IgD-negative memory B cell (primary cell): ENCODE results near the gene FRAS1. TPM values are rescaled to one million over a fixed set of nuclear protein-coding genes. Genes with fewer than 3 reads are reported as not detected.
"Not testable (repeated sequence)": the region's sequence is repeated elsewhere in the genome, so short reads cannot be mapped to it uniquely, and the experiment has no call there.

ENCODE experiments used
- H3K27ac Mint-ChIP-seq, 3 donors: one replicate each; pipeline ENCODE4 v1.8.0; 2020 to 2022; ENCODE audit warnings: mild to moderate bottlenecking in 3 of 3, mixed read lengths in 3 of 3, moderate library complexity in 1 of 3
- H3K27me3 Mint-ChIP-seq: one replicate; pipeline ENCODE4 v1.8.0; 2021; ENCODE audit warnings: mixed read lengths
- H3K36me3 Mint-ChIP-seq: one replicate; pipeline ENCODE4 v1.8.0; 2020; ENCODE audit warnings: mild to moderate bottlenecking, mixed read lengths
- H3K4me1 Mint-ChIP-seq, 3 donors: one replicate each; pipeline ENCODE4 v1.8.0; 2020 to 2022; ENCODE audit warnings: mixed read lengths in 3 of 3, mild to moderate bottlenecking in 1 of 3
- H3K4me3 Mint-ChIP-seq, 4 donors: one replicate each; pipeline ENCODE4 v1.8.0; 2020 to 2022; ENCODE audit warnings: mild to moderate bottlenecking in 4 of 4, mixed read lengths in 4 of 4, moderate library complexity in 3 of 4
- H3K9me3 Mint-ChIP-seq, 3 donors: one replicate each; pipeline ENCODE4 v1.8.0; 2020 to 2021; ENCODE audit warnings: mixed read lengths in 3 of 3, mild to moderate bottlenecking in 1 of 3
- polyA plus RNA-seq: library from polyadenylated mRNA; unstranded; fragments of 300-500 nt; fragmentation: Illumina TruSeq; gene quantifications from one replicate; pipeline ENCODE4 v1.2.3, GENCODE V29; 2021

Gene FRAS1
- polyA plus RNA-seq, 1 donor from 2014 or later: not detected

- Mint-ChIP-seq H3K9me3 (peaks cover 8 to 16% (median 12%) of the 10 kb centered on the region in 3 donors), H3K27me3 (no peaks in the 10 kb centered on the region), H3K4me3 (no peak overlapping the region), H3K4me1 (no peaks in the 10 kb centered on the region), H3K27ac (no peak overlapping the region), H3K36me3 (no peaks in the 10 kb centered on the region)
Measured at GRCh38 chr4:78222575-78223186, 165.6 kb downstream of the FRAS1 start.

DNA sequence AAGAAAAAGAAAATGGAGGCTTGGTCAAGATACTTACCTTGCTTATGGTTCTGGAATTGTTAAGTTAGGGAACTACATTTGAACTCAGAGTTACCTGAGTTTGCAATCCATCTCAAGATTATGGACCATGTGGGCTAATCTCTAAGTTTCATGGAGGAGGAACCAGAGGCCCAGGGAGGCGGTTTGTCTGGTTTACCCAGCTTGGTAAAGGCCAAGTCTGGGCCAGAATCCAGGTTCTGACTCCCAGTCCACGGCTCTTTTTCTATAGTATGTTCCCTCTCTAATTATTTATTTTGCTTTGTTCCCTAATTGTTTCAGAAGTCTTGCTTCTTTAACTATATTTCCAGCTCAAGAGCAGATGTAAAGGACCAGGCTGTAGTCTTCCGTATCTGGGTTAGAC lies 168.1 kb downstream of the FRAS1 start:
- no peak overlapping the region for H3K27ac Mint-ChIP-seq
- H3K36me3 Mint-ChIP-seq: no peaks in the 10 kb centered on the region
- H3K27me3 Mint-ChIP-seq: no peaks in the 10 kb centered on the region
- no peak overlapping the region for H3K4me3 Mint-ChIP-seq
- no peaks in the 10 kb centered on the region for H3K4me1 Mint-ChIP-seq
- H3K9me3 Mint-ChIP-seq: peaks cover 8 to 16% (median 12%) of the 10 kb centered on the region in 3 donors

DNA sequence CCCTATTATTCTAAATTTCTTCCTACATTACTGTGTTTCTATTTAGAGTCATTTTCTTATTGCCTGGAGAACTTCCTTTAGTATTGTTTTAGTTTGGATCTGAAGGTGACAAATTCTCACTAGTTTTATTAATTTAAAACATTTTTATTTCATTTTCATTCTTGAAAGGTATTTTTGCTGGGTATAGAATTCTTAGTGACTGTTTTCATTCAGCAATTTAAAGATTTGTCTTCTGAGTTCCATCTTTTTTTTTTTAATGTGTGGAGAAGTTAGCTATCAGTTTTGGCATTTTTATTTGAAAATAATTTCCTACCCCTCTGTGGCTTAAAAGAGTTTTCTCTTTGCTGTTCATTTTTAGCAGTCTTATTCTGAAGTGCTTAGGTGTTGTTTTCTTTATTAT lies 169.2 kb downstream of the FRAS1 start:
- Mint-ChIP-seq H3K36me3 (no peaks in the 10 kb centered on the region), H3K27me3 (no peaks in the 10 kb centered on the region), H3K4me3 (no peak overlapping the region), H3K4me1 (no peaks in the 10 kb centered on the region), H3K27ac (no peak overlapping the region), H3K9me3 (peaks cover 8 to 16% (median 12%) of the 10 kb centered on the region in 3 donors)

DNA sequence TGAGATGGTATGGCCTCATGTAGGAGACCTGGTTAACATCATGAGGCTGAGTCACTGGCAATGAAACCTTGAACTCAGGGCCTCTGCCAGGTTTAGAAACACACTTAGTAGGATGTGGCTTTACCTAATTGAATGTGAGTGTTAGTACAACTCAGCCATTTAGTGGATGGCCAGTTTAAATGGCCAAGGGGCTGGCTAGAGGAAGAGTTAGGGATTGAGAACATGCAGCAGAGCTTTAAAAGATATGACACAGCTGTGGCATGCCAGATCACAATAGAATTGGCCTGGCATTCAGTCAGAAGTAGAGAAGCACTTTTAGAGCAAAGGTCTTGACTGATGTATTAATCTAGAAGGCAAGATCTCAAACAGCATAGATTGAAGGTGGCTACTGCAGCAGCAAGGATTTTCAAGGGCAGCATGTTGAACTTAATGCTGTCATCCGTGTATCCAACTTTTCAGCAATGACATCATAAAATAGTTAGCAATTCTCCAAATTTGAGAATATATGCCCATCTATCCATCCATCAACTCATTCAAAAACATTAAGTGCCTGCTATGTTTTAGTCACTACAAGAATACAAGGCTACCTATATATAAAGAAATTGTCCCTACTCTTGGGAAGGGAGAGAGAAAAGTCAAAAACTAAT lies 170.4 kb downstream of the FRAS1 start:
- H3K4me3 Mint-ChIP-seq: no peak overlapping the region
- H3K4me1 Mint-ChIP-seq: no peaks in the 10 kb centered on the region
- no peaks in the 10 kb centered on the region for H3K27me3 Mint-ChIP-seq
- H3K9me3 Mint-ChIP-seq: peaks cover 9 to 16% (median 12%) of the 10 kb centered on the region in 3 donors
- no peak overlapping the region for H3K27ac Mint-ChIP-seq
- no peaks in the 10 kb centered on the region for H3K36me3 Mint-ChIP-seq

DNA sequence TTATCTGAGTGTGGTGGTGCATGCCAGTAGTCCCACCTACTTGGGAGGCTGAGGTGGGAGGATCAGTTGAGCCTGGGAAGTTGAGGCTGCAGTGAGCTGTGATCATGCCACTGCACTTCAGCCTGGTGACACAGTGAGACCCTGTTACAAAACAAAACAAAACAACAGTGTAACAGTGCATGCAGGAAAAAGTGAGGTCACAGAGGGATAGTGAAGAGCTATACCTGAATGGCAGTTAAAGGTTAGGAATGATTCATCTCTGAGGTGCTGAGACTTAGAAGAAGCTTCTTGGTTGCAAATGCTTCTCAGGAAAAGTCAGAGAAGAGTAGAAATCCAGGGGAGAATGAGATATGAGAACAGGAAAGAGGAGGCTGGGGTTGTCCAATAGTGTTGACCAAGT lies 178.7 kb downstream of the FRAS1 start:
- H3K27me3 Mint-ChIP-seq: peaks cover 8% of the 10 kb centered on the region
- no peak overlapping the region for H3K27ac Mint-ChIP-seq
- no peaks in the 10 kb centered on the region for H3K36me3 Mint-ChIP-seq
- H3K9me3 Mint-ChIP-seq: peaks cover 0 to 1% (median 0%) of the 10 kb centered on the region in 3 donors
- H3K4me1 Mint-ChIP-seq: no peaks in the 10 kb centered on the region
- no peak overlapping the region for H3K4me3 Mint-ChIP-seq

- no peaks in the 10 kb centered on the region for H3K36me3 Mint-ChIP-seq
- H3K9me3 Mint-ChIP-seq: no peaks in the 10 kb centered on the region
- H3K27me3 Mint-ChIP-seq: peaks cover 8% of the 10 kb centered on the region
- H3K4me3 Mint-ChIP-seq: no peak overlapping the region
- no peaks in the 10 kb centered on the region for H3K4me1 Mint-ChIP-seq
- H3K27ac Mint-ChIP-seq: no peak overlapping the region
Measured at GRCh38 chr4:78237360-78237759, 180.2 kb downstream of the FRAS1 start.

DNA sequence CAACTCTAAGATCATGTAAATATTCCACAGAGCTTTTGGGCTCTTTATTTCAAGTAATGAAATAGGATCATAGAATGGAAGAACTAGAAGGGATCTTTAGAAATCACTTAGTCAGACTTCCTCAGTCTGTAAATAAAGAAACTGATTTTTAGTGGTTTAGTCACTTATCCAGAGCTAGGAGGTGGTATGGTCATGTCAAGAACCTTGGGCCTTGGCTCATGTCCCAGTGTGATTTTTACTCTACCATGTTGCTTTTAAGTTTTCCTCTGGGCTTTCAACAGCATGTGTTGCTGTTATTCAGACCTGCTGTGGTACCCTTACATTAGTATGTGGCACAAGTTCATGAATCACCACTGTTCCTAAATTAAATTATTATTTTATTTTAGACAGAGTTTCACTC lies 184.9 kb downstream of the FRAS1 start:
- no peaks in the 10 kb centered on the region for H3K36me3 Mint-ChIP-seq
- H3K27me3 Mint-ChIP-seq: peaks cover 3% of the 10 kb centered on the region
- no peak overlapping the region for H3K27ac Mint-ChIP-seq
- H3K9me3 Mint-ChIP-seq: no peaks in the 10 kb centered on the region
- no peaks in the 10 kb centered on the region for H3K4me1 Mint-ChIP-seq
- no peak overlapping the region for H3K4me3 Mint-ChIP-seq

- Mint-ChIP-seq H3K27me3 (peaks cover 3% of the 10 kb centered on the region), H3K36me3 (no peaks in the 10 kb centered on the region), H3K4me1 (no peaks in the 10 kb centered on the region), H3K9me3 (peaks cover 0 to 2% (median 0%) of the 10 kb centered on the region in 3 donors), H3K4me3 (no peak overlapping the region), H3K27ac (no peak overlapping the region)
Measured at GRCh38 chr4:78244705-78245485, 187.8 kb downstream of the FRAS1 start.

- Mint-ChIP-seq H3K27ac (no peak overlapping the region), H3K27me3 (peaks cover 3% of the 10 kb centered on the region), H3K36me3 (no peaks in the 10 kb centered on the region), H3K4me3 (no peak overlapping the region), H3K4me1 (peaks cover 0 to 1% (median 0%) of the 10 kb centered on the region in 3 donors), H3K9me3 (peaks cover 0 to 3% (median 2%) of the 10 kb centered on the region in 3 donors)
Measured at GRCh38 chr4:78247536-78248285, 190.6 kb downstream of the FRAS1 start.

GRCh38 chr4:78250500-78250899 lies 193.4 kb downstream of the FRAS1 start:
- Mint-ChIP-seq H3K27ac (no peak overlapping the region), H3K36me3 (no peaks in the 10 kb centered on the region), H3K27me3 (no peaks in the 10 kb centered on the region), H3K4me3 (no peak overlapping the region), H3K9me3 (peaks cover 2 to 12% (median 6%) of the 10 kb centered on the region in 3 donors), H3K4me1 (peaks cover 0 to 1% (median 0%) of the 10 kb centered on the region in 3 donors)

DNA sequence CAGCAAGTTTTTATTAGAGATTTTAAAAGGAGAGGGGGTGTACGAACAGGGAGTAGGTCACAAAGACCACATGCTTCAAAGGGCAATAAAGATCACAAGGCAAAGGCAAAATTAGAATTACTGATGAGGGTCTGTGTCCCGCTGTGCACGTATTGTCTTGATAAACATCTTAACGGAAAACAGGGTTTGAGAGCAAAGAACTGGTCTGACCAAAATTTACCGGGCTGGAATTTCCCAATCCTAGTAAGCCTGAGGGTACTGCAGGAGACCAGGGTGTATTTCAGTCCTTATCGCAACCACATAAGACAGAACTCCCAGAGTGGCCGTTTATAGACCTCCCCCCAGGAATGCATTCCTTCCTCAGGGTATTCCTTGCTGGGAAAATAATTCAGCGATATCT lies 195.7 kb downstream of the FRAS1 start:
- not testable (repeated sequence) for H3K4me1 Mint-ChIP-seq, H3K4me3 Mint-ChIP-seq, H3K36me3 Mint-ChIP-seq, H3K27me3 Mint-ChIP-seq
- H3K27ac Mint-ChIP-seq: peak overlapping the region in 1 of 3 donors; percentile 23
- peaks cover 0 to 12% (median 6%) of the 10 kb centered on the region in 3 donors for H3K9me3 Mint-ChIP-seq

DNA sequence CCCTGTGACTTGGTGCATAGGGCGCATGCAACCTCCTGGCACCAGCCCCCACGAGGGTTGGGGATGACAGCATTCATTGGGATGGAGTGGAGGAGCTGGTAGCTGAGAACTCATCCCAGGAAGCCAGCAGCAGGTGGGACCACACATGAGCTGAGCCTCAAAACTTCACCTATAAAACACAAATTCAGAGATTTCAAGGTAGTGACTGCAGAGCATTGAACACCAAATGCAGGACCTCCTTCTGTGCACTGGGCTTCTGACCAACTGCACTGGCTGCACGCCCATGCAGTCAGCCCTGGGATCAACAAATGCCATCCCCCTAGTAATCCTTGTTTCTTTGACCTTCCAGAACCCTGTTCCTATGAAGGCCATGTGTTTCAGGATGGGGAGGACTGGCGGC lies 197.8 kb downstream of the FRAS1 start:
- H3K27ac Mint-ChIP-seq: no peak overlapping the region
- H3K9me3 Mint-ChIP-seq: peaks cover 0 to 12% (median 6%) of the 10 kb centered on the region in 3 donors
- no peak overlapping the region for H3K4me3 Mint-ChIP-seq
- no peaks in the 10 kb centered on the region for H3K36me3 Mint-ChIP-seq
- peaks cover 0 to 1% (median 0%) of the 10 kb centered on the region in 3 donors for H3K4me1 Mint-ChIP-seq
- no peaks in the 10 kb centered on the region for H3K27me3 Mint-ChIP-seq

DNA sequence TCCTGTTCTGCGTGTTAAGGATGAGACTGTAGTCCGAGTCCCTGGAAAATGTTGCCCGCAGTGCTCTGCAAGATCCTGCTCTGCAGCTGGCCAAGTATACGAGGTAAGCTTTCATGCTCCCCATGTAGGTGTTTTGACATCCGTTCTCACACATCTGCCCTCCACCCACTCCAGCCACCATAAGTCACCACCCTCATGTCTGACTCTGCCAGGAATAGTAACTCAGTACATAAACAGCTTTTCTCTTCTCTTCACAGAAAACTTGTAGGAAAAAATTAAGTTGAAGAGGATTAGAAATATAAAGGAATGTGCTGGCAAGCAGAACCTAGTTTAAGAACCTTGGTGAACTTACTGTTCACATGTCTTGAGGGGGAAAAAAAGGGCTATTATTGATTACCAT lies 207.9 kb downstream of the FRAS1 start:
- Mint-ChIP-seq H3K4me1 (no peaks in the 10 kb centered on the region), H3K36me3 (no peaks in the 10 kb centered on the region), H3K9me3 (peaks cover 0 to 7% (median 5%) of the 10 kb centered on the region in 3 donors), H3K27me3 (peaks cover 3% of the 10 kb centered on the region), H3K4me3 (no peak overlapping the region), H3K27ac (no peak overlapping the region)

GRCh38 chr4:78267790-78268189 lies 210.7 kb downstream of the FRAS1 start:
- Mint-ChIP-seq H3K4me1 (no peaks in the 10 kb centered on the region), H3K4me3 (no peak overlapping the region), H3K36me3 (no peaks in the 10 kb centered on the region), H3K27me3 (peaks cover 3% of the 10 kb centered on the region), H3K9me3 (peaks cover 0 to 5% (median 5%) of the 10 kb centered on the region in 3 donors), H3K27ac (no peak overlapping the region)

DNA sequence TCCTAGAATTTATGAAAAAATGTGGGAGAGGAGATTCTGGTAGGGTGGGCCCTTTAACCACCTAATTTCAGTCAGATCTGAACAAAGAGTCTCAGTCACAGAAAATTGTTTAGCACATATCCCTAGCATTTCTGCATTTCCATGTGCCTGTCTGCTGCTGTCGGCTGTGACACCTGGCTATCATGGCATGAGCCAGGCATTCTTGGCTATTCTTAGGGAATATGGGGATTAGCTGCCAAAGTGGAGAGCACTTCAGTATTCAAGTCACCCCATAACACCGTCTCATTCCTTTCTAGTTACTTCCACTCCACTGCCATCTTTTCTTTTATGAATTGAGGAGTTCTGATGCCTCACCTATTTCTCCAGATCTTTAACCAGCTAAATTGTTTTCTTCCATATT lies 211.5 kb downstream of the FRAS1 start:
- no peak overlapping the region for H3K27ac Mint-ChIP-seq
- peaks cover 3 to 7% (median 5%) of the 10 kb centered on the region in 3 donors for H3K9me3 Mint-ChIP-seq
- H3K4me1 Mint-ChIP-seq: no peaks in the 10 kb centered on the region
- peaks cover 3% of the 10 kb centered on the region for H3K27me3 Mint-ChIP-seq
- H3K4me3 Mint-ChIP-seq: no peak overlapping the region
- H3K36me3 Mint-ChIP-seq: no peaks in the 10 kb centered on the region
